ENCODE results near the gene HIF1A.
"Not testable (repeated sequence)": the region's sequence is repeated elsewhere in the genome, so short reads cannot be mapped to it uniquely, and the experiment has no call there.

The HIF1A gene

DNA sequence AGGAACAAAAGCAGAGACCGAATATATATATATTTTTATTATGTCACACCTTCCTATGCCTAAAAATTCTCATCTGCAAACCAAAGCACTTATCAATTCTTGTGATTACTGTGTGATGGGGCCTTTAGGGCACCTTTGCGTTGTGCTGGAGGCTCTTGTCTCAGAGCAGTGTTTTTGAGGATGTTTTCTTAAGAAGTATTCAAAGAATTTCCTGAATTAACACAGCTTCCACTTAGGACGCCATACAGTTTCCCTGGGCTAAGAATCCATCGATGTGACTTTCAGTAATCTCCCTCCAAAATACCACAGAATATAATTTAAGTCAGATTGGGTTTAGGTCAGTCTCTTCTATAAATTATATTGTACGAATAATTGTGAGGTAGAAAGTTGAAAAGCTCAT lies 22.0 kb upstream of the HIF1A start:
- DNase-seq (ENCODE audit: low read depth), result no peak

- DNase-seq (ENCODE audit: low read depth), result no peak
Measured at GRCh38 chr14:61675291-61675690, 20.0 kb upstream of the HIF1A start.

- peak; percentile 59 for DNase-seq (ENCODE audit: low read depth)
Measured at GRCh38 chr14:61677479-61677878, 17.8 kb upstream of the HIF1A start.

GRCh38 chr14:61678975-61679374 lies 16.3 kb upstream of the HIF1A start:
- DNase-seq (ENCODE audit: low read depth), result no peak

- no peak for DNase-seq (ENCODE audit: low read depth)
Measured at GRCh38 chr14:61681413-61681812, 13.9 kb upstream of the HIF1A start.

GRCh38 chr14:61683108-61683507 lies 12.2 kb upstream of the HIF1A start:
- DNase-seq (ENCODE audit: low read depth), result no peak

GRCh38 chr14:61690039-61690438 lies 5.3 kb upstream of the HIF1A start:
- no peak for DNase-seq (ENCODE audit: low read depth)

DNA sequence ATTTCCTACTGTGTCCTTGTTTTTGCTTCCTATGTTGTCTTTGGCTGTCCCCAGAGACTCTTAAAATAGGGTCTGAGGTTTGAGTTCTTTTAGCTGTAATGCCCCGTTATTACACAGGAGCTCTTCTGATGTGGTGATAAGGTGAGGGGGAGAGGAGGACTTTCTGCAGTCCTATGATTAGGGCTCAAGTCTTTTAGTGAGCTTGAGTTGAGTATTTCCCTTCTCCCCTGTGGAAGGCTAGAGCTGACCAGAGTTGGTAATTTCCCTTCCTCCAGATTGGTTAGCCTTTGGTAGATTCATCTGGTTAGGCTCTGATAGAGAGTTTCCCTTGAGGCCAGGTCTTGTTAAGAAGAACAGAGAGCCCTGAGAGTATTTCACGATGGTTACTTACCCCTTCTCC lies 4.3 kb upstream of the HIF1A start:
- DNase-seq (ENCODE audit: low read depth), result no peak

DNA sequence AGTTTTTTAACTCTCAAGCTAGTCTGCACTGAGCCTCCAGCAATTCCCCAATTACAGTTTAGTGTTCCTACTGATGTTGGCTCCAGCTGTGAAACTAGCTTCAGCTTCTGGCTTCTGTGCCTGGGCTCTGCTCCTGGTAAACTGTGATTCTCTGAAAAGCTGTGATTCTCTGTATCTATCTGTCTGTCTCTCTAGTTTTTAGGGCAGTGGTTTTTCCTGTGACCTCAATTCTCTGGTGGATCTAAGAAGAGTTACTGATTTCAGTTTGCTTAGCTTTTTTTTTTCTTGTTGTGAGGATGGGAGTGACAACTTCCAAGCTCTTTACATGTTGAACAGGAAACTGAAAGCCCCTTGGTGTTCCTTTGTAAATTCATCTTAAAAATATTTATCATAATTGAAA lies 3.8 kb upstream of the HIF1A start:
- no peak for DNase-seq (ENCODE audit: low read depth)

DNA sequence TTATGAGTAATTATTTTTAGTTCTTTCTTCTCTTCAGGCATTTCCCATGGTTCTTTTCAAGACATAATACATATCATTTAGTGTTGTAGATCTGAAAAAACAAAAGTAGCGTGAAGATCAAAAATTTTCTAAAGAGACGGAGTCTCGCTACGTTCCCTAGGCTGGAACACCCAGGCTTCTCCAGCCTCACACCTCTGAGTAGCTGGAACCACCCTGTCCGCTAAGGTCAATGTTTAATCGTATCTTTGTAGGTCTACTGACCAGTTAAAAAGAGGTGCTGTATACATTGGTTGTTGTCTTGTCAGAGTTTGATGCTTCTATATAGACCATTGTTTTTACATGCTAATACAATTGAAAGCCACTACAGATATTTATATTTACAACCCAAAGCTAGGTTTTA lies 1.3 kb upstream of the HIF1A start:
- no peak for DNase-seq (ENCODE audit: low read depth)

GRCh38 chr14:61695695-61696527 lies 598 bp downstream of the HIF1A start:
- DNase-seq (ENCODE audit: low read depth), result peak; percentile 43

DNA sequence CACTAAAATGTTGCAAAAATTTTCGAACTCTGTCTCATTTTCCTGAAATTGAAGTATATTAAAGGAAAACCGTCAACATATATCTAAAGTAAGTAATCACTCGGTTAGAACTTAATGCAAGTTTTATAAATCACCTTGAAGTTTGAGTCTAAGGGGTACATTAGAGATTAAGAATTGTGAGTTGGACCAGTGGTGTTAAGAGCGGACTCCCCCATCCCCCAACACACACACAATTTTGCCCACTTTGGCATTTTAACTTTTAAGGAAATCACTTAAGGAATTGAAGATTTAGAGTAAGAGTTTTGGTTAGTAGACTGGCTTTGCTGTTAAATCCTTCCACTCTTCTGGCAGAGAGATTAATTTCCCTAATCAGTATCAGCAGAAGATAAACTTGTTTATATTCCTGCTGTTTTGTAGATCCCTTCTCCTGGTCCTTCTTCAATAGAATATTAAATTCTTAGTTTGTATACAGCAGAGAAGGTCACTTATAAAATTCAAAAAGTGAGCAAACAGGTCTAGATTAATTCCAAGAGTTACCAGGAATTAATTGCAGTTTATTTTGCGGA lies 1.5 kb downstream of the HIF1A start:
- DNase-seq (ENCODE audit: low read depth), result no peak

DNA sequence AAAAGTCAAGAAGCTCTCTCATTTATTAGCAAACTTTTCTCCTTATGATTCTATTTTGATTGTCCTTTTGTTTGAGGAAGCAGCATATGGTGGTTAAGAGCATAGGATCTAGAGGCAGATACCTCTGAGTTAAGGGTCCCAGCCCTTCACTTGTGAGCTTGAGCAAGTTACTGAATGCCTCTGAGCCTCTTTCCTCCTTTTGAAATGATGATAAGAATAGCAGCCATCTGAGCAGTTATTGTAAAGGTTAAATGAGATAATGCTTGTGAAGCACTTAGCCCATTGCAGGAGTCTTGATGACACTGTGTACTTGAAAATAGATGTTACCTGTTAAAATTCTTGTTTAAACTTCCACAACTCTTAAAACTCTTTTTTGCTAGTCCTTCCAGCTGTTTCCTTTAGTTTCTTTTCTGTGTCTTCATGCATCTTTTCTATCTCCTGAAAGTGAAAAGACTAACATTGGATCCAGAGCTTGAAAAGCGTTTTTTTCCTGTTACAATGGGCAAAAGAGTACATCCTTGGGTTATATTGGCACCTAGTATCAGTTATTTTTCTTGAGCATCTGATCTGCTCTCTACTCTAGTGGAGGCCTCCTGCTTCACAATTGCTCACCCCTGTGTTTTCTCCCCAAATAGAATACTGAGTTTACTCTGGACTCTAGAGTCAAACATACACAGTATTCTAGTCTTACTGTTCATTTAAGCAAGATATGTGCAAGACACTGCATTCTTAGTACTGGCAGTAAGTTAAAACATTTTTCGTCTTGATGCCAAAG lies 3.1 kb downstream of the HIF1A start:
- no peak for DNase-seq (ENCODE audit: low read depth)

- DNase-seq (ENCODE audit: low read depth), result no peak
Measured at GRCh38 chr14:61699027-61699426, 3.7 kb downstream of the HIF1A start.

DNA sequence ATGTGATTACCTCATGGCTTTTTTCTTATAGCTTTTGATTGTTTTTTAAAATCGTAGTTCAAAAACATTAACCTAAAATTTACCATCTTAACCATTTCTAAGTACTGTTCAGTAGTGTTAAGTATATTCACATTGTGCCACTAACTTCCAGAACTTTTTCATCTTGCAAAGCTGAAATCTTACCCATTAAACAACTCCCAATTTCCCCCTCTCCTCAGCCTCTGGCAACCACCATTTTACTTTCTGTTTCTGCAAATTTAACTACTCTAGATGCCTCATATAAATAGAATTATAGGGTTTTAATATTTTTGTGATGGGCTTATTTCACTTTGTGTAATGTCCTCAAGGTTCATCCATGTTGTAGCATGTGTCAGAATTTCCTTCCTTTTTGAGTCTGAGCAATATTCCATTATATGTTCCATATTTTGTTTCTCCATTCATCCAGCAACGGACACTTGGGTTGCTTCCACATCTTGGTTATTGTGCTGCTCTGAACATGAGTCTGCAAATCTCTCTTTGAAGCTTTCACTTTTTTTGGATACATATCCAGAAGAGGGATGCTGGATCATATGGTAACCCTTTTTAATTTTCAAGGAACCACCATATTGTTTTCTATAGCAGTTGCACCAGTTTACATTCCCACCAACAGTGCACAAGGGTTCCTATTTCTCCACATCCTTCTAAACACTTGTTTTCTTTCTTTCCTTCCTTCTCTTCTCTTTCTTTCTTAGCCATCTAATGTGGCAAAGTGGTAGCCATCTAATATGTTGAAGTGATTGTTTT lies 5.0 kb downstream of the HIF1A start:
- no peak for DNase-seq (ENCODE audit: low read depth)

GRCh38 chr14:61701946-61702345 lies 6.6 kb downstream of the HIF1A start:
- DNase-seq (ENCODE audit: low read depth), result no peak

- DNase-seq (ENCODE audit: low read depth), result no peak
Measured at GRCh38 chr14:61703342-61704129, 8.2 kb downstream of the HIF1A start.

DNA sequence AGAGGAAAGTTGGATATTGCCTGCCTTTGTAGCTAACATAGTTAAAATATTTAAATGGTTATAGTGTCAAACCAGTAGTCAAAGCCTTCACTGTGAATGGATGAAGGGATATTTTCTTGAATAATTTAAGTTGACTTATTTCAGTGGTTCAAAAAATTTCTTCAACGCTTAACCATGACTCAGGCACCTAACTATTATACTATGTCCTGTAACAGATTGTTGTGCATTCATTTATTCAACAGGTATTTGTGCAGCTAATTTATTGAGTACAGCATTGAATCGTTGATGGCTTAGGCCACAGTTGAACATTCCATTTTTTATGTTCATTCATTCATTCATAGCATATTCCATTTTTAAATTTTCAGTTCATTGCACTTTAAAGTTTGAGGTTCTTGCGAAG lies 9.2 kb downstream of the HIF1A start:
- DNase-seq (ENCODE audit: low read depth), result no peak

DNA sequence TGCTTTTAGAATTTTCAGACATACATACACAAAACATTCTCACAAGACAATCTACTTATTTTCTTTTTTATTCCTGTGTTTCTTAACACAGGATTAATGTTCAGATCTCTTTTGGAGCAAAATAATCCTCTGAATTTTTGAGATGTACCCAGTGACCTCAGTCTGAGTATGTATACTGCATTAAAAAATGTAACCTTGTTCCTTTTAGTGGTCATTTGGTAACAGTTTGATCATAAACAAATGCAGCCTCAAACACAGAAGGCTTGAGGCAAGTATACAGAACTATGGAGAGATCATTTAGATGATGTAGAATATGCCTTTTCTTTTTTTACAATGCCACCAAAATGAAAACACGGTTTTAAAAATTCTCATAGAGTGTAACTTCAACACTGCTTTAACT lies 9.7 kb downstream of the HIF1A start:
- no peak for DNase-seq (ENCODE audit: low read depth)

- no peak for DNase-seq (ENCODE audit: low read depth)
Measured at GRCh38 chr14:61706096-61706690, 10.9 kb downstream of the HIF1A start.

GRCh38 chr14:61707774-61708173 lies 12.5 kb downstream of the HIF1A start:
- DNase-seq (ENCODE audit: low read depth), result not testable (repeated sequence)
